HepG2 (cell line): ENCODE results near the gene FUBP3. TPM values are rescaled to one million over a fixed set of nuclear protein-coding genes. Genes with fewer than 3 reads are reported as not detected.

ENCODE experiments used
- ATAC-seq: fragments of 200-7000 bp; cut with Tn5 transposase; 3 replicates; pipeline ENCODE4 v1.9.1; 2020; ENCODE audit warnings: mild to moderate bottlenecking, moderate library complexity
- BruUV-seq: library from RNA; stranded (reverse); fragments of 400-500 nt; replicated peaks from 2 replicates; lab custom pipeline; 2021; lab: Mats Ljungman, UMichigan
- CTCF ChIA-PET: fragments of 300-600 bp; formaldehyde crosslinking; extraction: SDS; loops from one replicate; lab custom pipeline; 2021; ENCODE audit warnings: low total read pairs, inconsistent platforms, low intra/inter-chr PET ratio; lab: Yijun Ruan, JAX
- POLR2A ChIA-PET: fragments of 350-600 bp; sonication (Branson Sonifier 250); formaldehyde crosslinking; loops from one replicate; lab custom pipeline; 2020; ENCODE audit warnings: antibody characterized with exemption, inconsistent platforms; lab: Yijun Ruan, JAX
- DNase-seq: peaks from one replicate; pipeline ENCODE4 v3.0.0-alpha.2; 2015; ENCODE audit warnings: low spot score
- FAIRE-seq: peaks from 3 replicates; lab custom pipeline; 2011; peaks lifted over from hg19 to GRCh38; lab: Jason Lieb, UNC
- H2AFZ ChIP-seq: one replicate; pipeline ENCODE4 v1.6.1; 2011; ENCODE audit warnings: low read length, inconsistent platforms
- H3K27ac ChIP-seq: fragments of 300-600 bp; 3 replicates; pipeline ENCODE4 v1.8.0; 2011; ENCODE audit warnings: mixed run types, mild to moderate bottlenecking, mixed read lengths, low read length, inconsistent platforms; ENCODE audit not compliant: insufficient read depth; ENCODE audit errors: extremely low read length
- H3K27me3 ChIP-seq, 2 experiments: fragments of 200-600 bp in 1 of 2; 2 replicates in 1 of 2; 3 replicates in 1 of 2; pipeline versions ENCODE4 v1.6.0 to v1.8.0; 2011; ENCODE audit warnings: low read length in 2 of 2, mild to moderate bottlenecking in 2 of 2, moderate library complexity in 2 of 2, inconsistent platforms in 1 of 2; ENCODE audit not compliant: insufficient read depth in 2 of 2, control insufficient read depth in 1 of 2
- H3K36me3 ChIP-seq, 2 experiments: fragments of 200-600 bp in 1 of 2; replicated peaks in 1 of 2; 2 replicates in 1 of 2; 3 replicates in 1 of 2; pipeline versions ENCODE4 v1.5.1 to v1.8.0; 2011; ENCODE audit warnings: low read length in 2 of 2, inconsistent platforms in 1 of 2; ENCODE audit not compliant: insufficient read depth in 2 of 2, control insufficient read depth in 1 of 2
- H3K4me1 ChIP-seq: 2 replicates; pipeline ENCODE4 v1.5.1; 2012; ENCODE audit warnings: low read length, inconsistent platforms; ENCODE audit not compliant: insufficient read depth
- H3K4me2 ChIP-seq: 2 replicates; pipeline ENCODE4 v1.6.0; 2011; ENCODE audit warnings: low read depth, low read length, inconsistent platforms
- H3K4me3 ChIP-seq, 3 experiments: fragments of 200-600 bp in 1 of 3; sonication (generic), shearing (Covaris generic) in 1 of 3; replicated peaks in 1 of 3; 2 replicates each; pipeline ENCODE4 v1.5.1; 2011 to 2016; ENCODE audit warnings: low read length in 3 of 3, inconsistent platforms in 2 of 3, low read depth in 2 of 3, mild to moderate bottlenecking in 2 of 3, control low read depth in 1 of 3, mixed read lengths in 1 of 3; ENCODE audit not compliant: insufficient read depth in 1 of 3
- H3K79me2 ChIP-seq: one replicate; pipeline ENCODE4 v1.6.1; 2011; ENCODE audit warnings: low read length, inconsistent platforms; ENCODE audit not compliant: insufficient read depth
- H3K9ac ChIP-seq: 2 replicates; pipeline ENCODE4 v1.6.0; 2011; ENCODE audit warnings: mild to moderate bottlenecking, low read depth, low read length, inconsistent platforms; ENCODE audit not compliant: insufficient read depth
- H3K9me3 ChIP-seq: 2 replicates; pipeline ENCODE4 v1.5.1; 2012; ENCODE audit warnings: mild to moderate bottlenecking, low read length
- H4K20me1 ChIP-seq: 2 replicates; pipeline ENCODE4 v1.6.0; 2011; ENCODE audit warnings: inconsistent platforms, mild to moderate bottlenecking, low read length, moderate library complexity; ENCODE audit not compliant: insufficient read depth
- IKZF4 ChIP-seq: sonication (generic); formaldehyde crosslinking; IDR thresholded peaks from 2 replicates; pipeline ENCODE4 v1.5.1; 2020; ENCODE audit warnings: borderline replicate concordance, mild to moderate bottlenecking, low read depth, missing genetic modification reagents; ENCODE audit errors: not compliant biosample characterization
- KDM5B ChIP-seq: sonication (generic); formaldehyde crosslinking; IDR thresholded peaks from 2 replicates; pipeline ENCODE4 v1.4.0; 2020; ENCODE audit warnings: missing genetic modification reagents, mild to moderate bottlenecking, borderline replicate concordance
- MXD3 ChIP-seq: IDR thresholded peaks from 2 replicates; pipeline ENCODE4 v1.6.1; 2016; ENCODE audit warnings: mild to moderate bottlenecking, missing biosample characterization, missing genetic modification reagents
- NFYC ChIP-seq: IDR thresholded peaks from 2 replicates; pipeline ENCODE4 v1.6.1; 2016; ENCODE audit warnings: missing genetic modification reagents, missing compliant biosample characterization
- SAP130 ChIP-seq: IDR thresholded peaks from 2 replicates; pipeline ENCODE4 v1.6.1; 2016; ENCODE audit warnings: low read depth
- ZBTB33 ChIP-seq: sonication (generic); formaldehyde crosslinking; IDR thresholded peaks from 2 replicates; pipeline ENCODE4 v1.4.0; 2020; ENCODE audit warnings: missing genetic modification reagents
- ZBTB38 ChIP-seq: sonication (generic); formaldehyde crosslinking; IDR thresholded peaks from 2 replicates; pipeline ENCODE4 v1.5.1; 2020; ENCODE audit warnings: mild to moderate bottlenecking, missing genetic modification reagents
- ZNF446 ChIP-seq: sonication (generic); formaldehyde crosslinking; IDR thresholded peaks from 2 replicates; pipeline ENCODE4 v1.5.0; 2020; ENCODE audit warnings: mild to moderate bottlenecking, missing genetic modification reagents
- ZNF652 ChIP-seq: IDR thresholded peaks from 2 replicates; pipeline ENCODE4 v1.6.1; 2016; ENCODE audit warnings: low read depth, borderline replicate concordance
- ZNF687 ChIP-seq: sonication (generic); formaldehyde crosslinking; IDR thresholded peaks from 2 replicates; pipeline ENCODE4 v1.5.1; 2020; ENCODE audit warnings: mild to moderate bottlenecking, missing genetic modification reagents, moderate library complexity
- ZNF768 ChIP-seq: sonication (generic); formaldehyde crosslinking; IDR thresholded peaks from 2 replicates; pipeline ENCODE4 v1.4.0; 2020; ENCODE audit warnings: missing genetic modification reagents
- WGBS: methylation state at CpG from one replicate; pipeline ENCODE4 v1.1.6; 2017; ENCODE audit warnings: low lambda C conversion rate; 5-methylcytosine and 5-hydroxymethylcytosine counted together
- in situ Hi-C: cut with HindIII; loops from 2 replicates; pipeline ENCODE4 v1.10.0; 2017; ENCODE audit warnings: low pct_unique_long_range_greater_than_20kb; ENCODE audit not compliant: extremely low pct_ligation_motif_present
- intact Hi-C: fragments of 100-400 bp; cut with micrococcal nuclease; formaldehyde crosslinking; loops from one replicate; pipeline ENCODE4 v1.10.0; 2022; ENCODE audit not compliant: unreplicated experiment
- polyA plus RNA-seq, 8 experiments: library from polyadenylated mRNA; depleted of rRNA in 3 of 8; stranded (reverse) in 7 of 8; unstranded in 1 of 8; fragments of >200 nt; fragmentation: Illumina TruSeq in 4 of 8; extraction: Trizol in 4 of 8; gene quantifications; 2 replicates each; pipeline versions ENCODE4 v1.2.1 to v1.2.3, GENCODE V29; 2011 to 2016; ENCODE audit warnings: low read depth in 4 of 8, missing spikeins in 1 of 8, mixed read lengths in 1 of 8; ENCODE audit not compliant: insufficient read depth in 1 of 8
- total RNA-seq, 5 experiments: library from RNA; depleted of rRNA; stranded (reverse); fragments of >200 nt; fragmentation: Illumina TruSeq; extraction: Trizol; gene quantifications; 2 replicates each; pipeline ENCODE4 v1.2.3, GENCODE V29; 2016; ENCODE audit warnings: low read depth in 1 of 5

FUBP3 gene
- total and polyA plus RNA-seq, 2 of the 13 experiments (the other 11 are each of a cell fraction or from before 2014, with no cell fraction given) = 28.7 to 40.0 TPM

DNA sequence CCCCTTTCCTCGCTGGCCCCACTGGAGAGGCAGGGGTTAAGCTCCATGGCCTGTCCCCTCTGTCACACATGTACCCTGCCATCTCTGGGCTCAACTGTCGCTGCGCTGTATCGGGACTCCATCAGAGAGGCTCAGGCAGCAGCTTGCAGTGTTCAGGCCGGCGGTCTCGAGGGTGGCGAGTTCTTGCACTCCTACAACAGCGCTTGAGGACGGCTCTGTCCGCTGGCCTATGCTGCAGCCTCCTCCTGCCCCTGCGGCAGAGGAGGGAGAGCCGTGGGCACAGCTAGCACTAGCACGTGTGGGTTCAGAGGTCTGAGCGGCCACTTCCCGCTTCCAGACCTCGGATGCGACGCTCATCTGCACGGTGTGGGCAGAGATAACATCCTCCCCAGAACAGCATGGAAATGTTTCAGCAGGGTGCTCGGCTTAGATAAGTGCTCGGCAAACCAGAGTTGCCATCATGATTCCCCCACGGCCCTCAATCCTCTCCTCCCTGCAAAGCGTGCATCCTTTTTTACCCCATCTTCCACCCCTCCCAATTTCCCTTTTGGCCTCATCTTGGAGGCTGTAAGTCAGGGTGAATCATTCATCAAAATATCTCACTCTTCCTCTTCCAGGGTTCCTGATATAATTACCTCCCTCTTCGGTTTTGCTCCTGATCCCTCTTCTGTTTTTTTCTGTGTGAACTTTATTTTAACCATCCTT lies 41.9 kb upstream of the FUBP3 start:
- Histone ChIP-seq H3K36me3 (no peaks in the 10 kb centered on the region), H4K20me1 (no peaks in the 10 kb centered on the region), H3K79me2 (no peaks in the 10 kb centered on the region), H3K27ac (no peak overlapping the region), H2AFZ (no peak overlapping the region), H3K9ac (no peak overlapping the region), H3K4me3 (peak overlapping the region in 1 of 3 experiments; percentile 15; a peak in 1 of 6 replicates), H3K9me3 (no peaks in the 10 kb centered on the region), H3K4me2 (no peak overlapping the region), H3K27me3 (peaks cover 0 to 15% of the 10 kb centered on the region in 2 experiments; a peak in 2 of 5 replicates), H3K4me1 (peaks cover 32% of the 10 kb centered on the region)
- CTCF ChIA-PET = no interaction called here
- BruUV-seq = no TSS peak
- TF ChIP-seq NFYC (CRISPR knock-in tag) = no peak
- no peak for TF ChIP-seq ZNF446 (CRISPR knock-in tag)
- TF ChIP-seq ZBTB38 = 0 out of 2 replicates have a peak, but pooled peaks have one; percentile 52
- TF ChIP-seq MXD3 = no peak
- no peak for TF ChIP-seq IKZF4 (CRISPR knock-in tag)
- peak; percentile 37; the same call in 1 of the 2 replicates for TF ChIP-seq ZNF768 (CRISPR knock-in tag)
- 0 out of 2 replicates have a peak, but pooled peaks have one; percentile 15 for TF ChIP-seq ZBTB33 (CRISPR knock-in tag)
- no peak for TF ChIP-seq SAP130 (CRISPR knock-in tag)
- peak; percentile 37; the same call in 1 of the 2 replicates for TF ChIP-seq ZNF687 (CRISPR knock-in tag)
- 0 out of 2 replicates have a peak, but pooled peaks have one; percentile 17 for TF ChIP-seq KDM5B (CRISPR knock-in tag)
- peak; percentile 50; the same call in 1 of the 2 replicates for TF ChIP-seq ZNF652 (CRISPR knock-in tag)
- FAIRE-seq (no peak), DNase-seq (no peak), ATAC-seq (peak; percentile 29)
- 50% methylated on average over 12 of the region's 25 CpGs for WGBS
- in situ Hi-C loops = no loop called here
- intact Hi-C loops = no loop called here
- POLR2A ChIA-PET = no interaction called here
